Skin epidermis (tissue), 12 donors: ENCODE measurements around the gene PDZRN3.
"Not testable (repeated sequence)": the region's sequence is repeated elsewhere in the genome, so short reads cannot be mapped to it uniquely, and the experiment has no call there.

Experiments used
- H3K27ac ChIP-seq, 21 experiments: fragments of 200-600 bp; sonication (generic) in 11 of 21; one replicate each; pipeline ENCODE4 v1.5.0; 2020; ENCODE audit warnings: mild to moderate bottlenecking in 3 of 21, inconsistent platforms in 2 of 21, moderate library complexity in 2 of 21
- H3K4me3 ChIP-seq, 7 experiments: fragments of 200-600 bp; sonication (generic) in 2 of 7; one replicate each; pipeline ENCODE4 v1.5.0; 2020; ENCODE audit warnings: inconsistent platforms in 2 of 7, mild to moderate bottlenecking in 2 of 7, moderate library complexity in 1 of 7

Gene PDZRN3

GRCh38 chr3:73568371-73568862 lies 56.3 kb downstream of the PDZRN3 start:
- no peak overlapping the region for H3K4me3 ChIP-seq
- H3K27ac ChIP-seq: no peak overlapping the region

DNA sequence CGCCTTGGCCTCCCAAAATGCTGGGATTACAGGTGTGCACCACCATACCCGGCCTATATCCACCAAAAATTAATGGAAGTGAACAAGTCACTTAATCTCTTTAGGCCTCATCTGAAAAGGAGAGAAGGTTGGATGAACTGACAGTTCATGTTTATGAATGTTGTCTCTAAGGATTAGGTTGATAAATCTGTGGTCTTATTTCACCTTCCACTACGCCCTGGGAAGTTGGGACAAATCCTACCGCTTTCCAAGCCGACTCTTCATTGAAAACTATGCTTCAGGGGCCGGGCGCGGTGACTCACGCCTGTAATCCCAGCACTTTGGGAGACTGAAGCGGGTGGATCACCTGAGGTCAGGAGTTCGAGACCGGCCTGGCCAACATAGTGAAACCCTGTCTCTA lies 59.4 kb downstream of the PDZRN3 start:
- not testable (repeated sequence) for H3K4me3 ChIP-seq, H3K27ac ChIP-seq

DNA sequence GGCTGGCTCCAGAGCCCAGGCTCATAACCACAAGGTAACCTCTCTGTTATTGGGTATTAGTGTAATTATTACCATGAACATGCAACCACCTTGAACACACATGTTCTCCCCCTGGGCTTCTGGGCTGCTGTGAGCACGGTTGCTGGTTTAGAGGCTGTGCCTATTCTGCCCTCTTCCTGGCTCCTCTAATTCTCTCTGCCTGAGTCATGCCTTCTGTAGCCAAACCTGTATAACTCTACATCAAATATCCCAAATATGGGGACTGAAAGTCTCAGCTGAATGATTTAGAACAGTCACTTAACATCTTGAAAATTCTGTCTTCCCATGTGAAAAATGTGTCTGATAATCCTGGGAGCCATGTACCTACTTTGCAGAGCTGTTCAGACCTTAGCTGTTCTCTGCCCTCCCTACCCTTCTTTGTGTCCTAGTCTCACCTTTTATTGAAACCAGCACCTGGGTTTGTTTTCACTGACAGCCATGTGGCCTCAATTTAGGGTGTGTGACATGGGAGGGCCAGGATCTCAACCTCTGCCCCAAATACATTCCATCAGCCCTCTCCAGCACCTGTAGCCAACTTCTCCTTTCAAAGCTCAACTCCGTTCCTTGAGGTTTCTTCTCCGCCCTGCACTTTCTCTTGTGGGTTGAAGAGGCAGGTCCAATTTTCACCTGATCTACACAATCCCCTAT lies 60.7 kb downstream of the PDZRN3 start:
- no peak overlapping the region for H3K4me3 ChIP-seq
- H3K27ac ChIP-seq: no peak overlapping the region

- Histone ChIP-seq H3K27ac (no peak overlapping the region), H3K4me3 (no peak overlapping the region)
These were observed 63.2 kb downstream of the PDZRN3 start for GRCh38 chr3:73561494-73561893.

- no peak overlapping the region for H3K27ac ChIP-seq
- H3K4me3 ChIP-seq: no peak overlapping the region
These were observed 65.0 kb downstream of the PDZRN3 start for GRCh38 chr3:73559749-73560148.

DNA sequence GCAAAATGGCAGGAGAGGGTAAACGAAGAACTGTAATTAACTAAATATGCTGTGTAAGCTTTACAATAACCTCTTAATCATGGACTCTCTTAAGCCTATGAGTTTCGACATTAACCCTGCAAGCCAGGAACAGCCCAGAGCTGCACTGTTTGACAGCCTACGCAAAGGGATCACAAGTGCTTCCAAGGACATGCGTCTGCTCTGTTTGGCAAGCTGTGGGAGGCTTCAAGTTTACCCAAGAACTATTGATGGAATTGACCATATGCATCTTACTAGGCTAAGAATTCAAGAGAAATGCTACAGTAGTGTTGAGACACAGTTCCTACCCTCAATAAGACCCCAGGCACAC lies 66.0 kb downstream of the PDZRN3 start:
- H3K27ac ChIP-seq: peak overlapping the region in 1 of 21 experiments; percentile 53

DNA sequence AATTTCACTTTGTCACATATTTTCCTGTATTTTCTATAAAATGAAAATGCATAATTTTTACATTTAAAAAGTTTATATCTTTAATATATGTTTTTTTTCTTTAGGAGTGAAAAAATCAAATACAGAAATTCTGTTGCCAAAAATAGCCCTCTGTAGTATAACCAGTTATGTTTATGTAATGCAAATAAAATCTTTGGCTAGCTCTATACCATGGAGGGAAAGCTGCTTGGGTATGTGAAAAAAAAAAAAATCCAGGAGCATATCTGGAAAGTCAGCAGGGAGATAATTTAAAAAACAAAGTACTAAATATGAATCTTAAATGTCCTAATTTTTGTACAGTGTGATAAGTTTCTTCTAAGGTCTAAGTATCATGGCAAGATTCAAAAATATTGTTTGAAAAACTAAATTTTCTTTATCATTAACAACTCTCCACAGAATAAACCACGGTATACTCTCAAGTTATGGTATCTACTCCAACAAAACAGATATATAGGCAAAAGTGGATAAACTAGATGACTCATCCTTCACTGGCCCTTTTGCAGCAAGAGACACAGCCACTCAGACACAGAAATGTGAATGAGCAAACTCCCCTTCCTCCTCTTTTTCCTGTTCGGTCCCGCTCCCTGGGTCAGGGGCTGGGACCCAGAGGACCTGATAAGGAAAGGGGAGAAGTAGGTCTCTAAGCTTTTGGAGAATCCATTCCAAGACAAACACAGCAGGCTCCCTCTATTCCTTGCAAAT lies 66.6 kb downstream of the PDZRN3 start:
- H3K27ac ChIP-seq: peak overlapping the region in 1 of 21 experiments; percentile 53
- H3K4me3 ChIP-seq: no peak overlapping the region

More for the DNA sequence above, 66.0 kb downstream of the PDZRN3 start:
- H3K4me3 ChIP-seq: no peak overlapping the region

- H3K27ac ChIP-seq: peak overlapping the region in 13 of 21 experiments; percentile 7 to 68 (median 31)
- H3K4me3 ChIP-seq: no peak overlapping the region
These were observed 68.0 kb downstream of the PDZRN3 start for GRCh38 chr3:73556520-73557372.

- H3K4me3 ChIP-seq: no peak overlapping the region
- H3K27ac ChIP-seq: no peak overlapping the region
These were observed 69.7 kb downstream of the PDZRN3 start for GRCh38 chr3:73555076-73555475.

DNA sequence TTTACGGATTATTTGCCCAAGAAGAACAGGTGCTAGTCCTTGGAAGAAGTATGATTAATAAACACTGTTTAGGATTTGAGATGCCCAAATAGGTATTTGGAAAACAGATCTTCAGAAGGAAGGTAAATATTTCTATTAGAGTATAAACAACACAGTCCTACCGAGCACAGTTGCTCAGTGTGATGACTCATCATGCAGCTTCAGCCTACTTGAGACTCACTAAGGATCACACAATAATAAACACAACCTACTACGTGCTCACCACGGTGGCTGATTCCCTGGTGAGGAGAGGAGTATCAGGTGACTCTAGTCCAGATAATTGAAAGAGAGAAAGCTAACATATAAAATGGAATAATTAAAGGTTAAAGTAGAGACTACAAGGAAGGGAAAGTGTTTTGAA lies 72.0 kb downstream of the PDZRN3 start:
- Histone ChIP-seq H3K27ac (no peak overlapping the region), H3K4me3 (no peak overlapping the region)

DNA sequence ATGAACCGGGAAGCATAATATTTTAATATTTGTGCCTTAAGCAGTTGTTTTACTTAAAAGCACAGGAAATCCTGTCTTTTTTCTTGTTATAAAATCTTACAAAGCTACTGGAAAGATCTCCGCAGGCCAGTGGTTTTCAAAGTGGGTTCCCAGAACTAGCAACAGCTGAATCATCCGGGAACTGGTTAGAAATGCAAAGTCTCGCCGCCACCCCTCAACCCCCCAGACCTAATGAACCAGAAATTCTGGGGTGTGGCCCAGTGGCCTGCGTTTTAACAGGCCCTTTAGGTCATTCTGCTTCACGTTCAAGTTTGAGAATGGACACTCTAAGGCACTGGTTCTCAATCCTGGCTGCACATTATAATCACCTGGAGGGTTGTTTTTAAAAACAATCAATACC lies 74.7 kb downstream of the PDZRN3 start:
- Histone ChIP-seq H3K27ac (peak overlapping the region in 1 of 21 experiments; percentile 41), H3K4me3 (no peak overlapping the region)

GRCh38 chr3:73549051-73549600 lies 75.6 kb downstream of the PDZRN3 start:
- H3K4me3 ChIP-seq: no peak overlapping the region
- peak overlapping the region in 1 of 21 experiments; percentile 81 for H3K27ac ChIP-seq

- H3K27ac ChIP-seq: peak overlapping the region in 15 of 21 experiments; percentile 24 to 81 (median 48)
- H3K4me3 ChIP-seq: no peak overlapping the region
These were observed 76.3 kb downstream of the PDZRN3 start for GRCh38 chr3:73548436-73548835.

- H3K27ac ChIP-seq: peak overlapping the region in 16 of 21 experiments; percentile 29 to 86 (median 52)
- H3K4me3 ChIP-seq: no peak overlapping the region
These were observed 77.1 kb downstream of the PDZRN3 start for GRCh38 chr3:73547427-73548248.

DNA sequence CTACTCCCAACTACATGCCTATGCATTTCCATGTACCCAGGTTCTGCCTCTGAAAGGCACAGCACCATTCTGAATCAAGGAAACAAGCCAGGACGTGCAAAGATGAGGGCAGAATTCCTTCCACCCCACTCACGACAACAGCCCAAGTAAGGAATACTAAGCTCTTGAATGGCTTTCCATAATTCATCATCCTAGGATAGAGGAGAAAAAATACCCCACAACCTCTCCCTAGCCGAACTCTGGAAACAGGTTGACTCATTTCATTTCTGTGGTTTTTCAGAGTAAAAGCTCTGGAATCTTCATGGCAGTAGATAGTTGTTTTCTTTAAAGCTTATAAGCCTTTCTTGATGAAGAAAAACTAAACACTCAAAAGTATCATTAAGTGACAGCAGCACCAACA lies 77.8 kb downstream of the PDZRN3 start:
- Histone ChIP-seq H3K27ac (peak overlapping the region in 11 of 21 experiments; percentile 22 to 86 (median 71)), H3K4me3 (no peak overlapping the region)

DNA sequence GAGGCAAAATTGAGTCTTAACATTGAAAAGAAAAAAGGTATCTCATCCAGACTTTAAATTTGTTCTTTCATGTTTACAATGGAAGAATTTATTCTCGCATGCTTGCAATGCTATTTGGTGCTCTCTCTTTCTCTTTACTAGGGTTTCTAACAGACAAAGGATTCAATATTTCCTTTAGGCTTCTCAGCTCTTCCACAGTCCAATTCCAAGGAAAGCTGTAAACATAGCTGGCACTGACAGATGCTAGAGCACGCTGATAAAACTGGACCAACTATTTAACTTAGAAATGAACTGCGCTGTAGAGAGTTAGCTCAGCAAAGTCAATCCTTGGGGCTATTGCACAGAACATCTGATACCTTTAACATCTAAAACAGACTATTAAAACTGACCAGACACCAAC lies 81.3 kb downstream of the PDZRN3 start:
- no peak overlapping the region for H3K4me3 ChIP-seq
- H3K27ac ChIP-seq: peak overlapping the region in 1 of 21 experiments; percentile 46

DNA sequence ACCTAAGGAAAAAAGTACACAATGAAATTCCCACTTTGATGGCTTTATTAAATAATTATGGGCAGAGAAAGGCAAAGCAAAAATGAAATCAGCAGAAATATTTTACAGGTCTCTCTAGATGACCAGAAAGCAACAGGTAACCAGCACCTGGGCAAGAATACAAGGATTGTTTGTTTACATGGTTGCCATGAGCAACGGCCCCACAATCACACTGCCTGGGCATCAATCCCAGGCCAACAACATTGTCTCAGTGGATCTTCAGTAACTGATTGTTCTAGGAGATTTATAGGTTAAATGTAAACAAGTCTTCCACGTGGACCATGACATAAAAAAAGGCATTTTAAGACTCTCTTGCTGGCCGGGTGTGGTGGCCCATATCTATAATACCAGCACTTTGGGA lies 82.6 kb downstream of the PDZRN3 start:
- Histone ChIP-seq H3K27ac (no peak overlapping the region), H3K4me3 (no peak overlapping the region)

GRCh38 chr3:73540969-73541740 lies 83.6 kb downstream of the PDZRN3 start:
- H3K27ac ChIP-seq: peak overlapping the region in 1 of 21 experiments; percentile 7
- no peak overlapping the region for H3K4me3 ChIP-seq
